Stimulated activated CD4-positive, alpha-beta T cell treated with anti-CD3 and anti-CD28 coated beads, Interleukin-15, amount 100 ng/mL, for 24 hours (primary cell): ENCODE data around the gene DENND5B.

Experiments
- DNase-seq: peaks from one replicate; pipeline ENCODE4 v3.0.0-alpha.2; 2020

DENND5B gene

DNA sequence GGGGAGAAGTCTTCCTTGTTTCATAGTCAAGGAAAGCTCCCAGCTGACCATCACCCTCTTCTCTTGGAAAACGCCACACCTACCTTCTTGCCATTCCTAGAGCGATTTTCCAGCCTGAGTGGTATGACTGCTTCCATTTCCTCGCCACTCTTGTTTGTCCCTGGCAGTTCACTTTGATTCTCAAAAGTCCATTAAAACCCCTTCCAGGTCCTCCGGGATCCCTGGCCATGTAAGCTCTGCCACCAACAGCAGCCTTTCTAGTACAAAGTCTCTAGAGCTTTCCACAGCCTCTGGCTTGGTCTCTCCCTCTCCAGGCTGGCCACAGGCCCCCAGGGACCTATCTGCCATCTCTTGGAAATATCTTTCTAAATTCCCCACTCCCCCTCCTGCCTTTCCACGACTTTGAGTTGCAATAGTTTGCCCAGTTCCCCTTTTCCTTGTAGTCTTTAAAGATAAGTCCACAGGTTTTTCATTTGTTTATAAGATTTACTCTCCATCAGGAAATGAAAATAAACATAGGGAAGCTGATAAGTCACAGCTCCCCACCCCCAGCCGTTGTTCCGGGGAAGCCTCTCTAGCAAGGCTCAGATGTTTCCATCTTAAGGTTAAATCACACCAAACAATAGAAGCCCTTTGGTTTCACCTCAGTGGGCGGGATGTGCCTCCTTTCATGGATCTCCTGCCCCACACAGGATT, 222.1 kb downstream of the DENND5B start:
- DNase-seq = no peak

DNA sequence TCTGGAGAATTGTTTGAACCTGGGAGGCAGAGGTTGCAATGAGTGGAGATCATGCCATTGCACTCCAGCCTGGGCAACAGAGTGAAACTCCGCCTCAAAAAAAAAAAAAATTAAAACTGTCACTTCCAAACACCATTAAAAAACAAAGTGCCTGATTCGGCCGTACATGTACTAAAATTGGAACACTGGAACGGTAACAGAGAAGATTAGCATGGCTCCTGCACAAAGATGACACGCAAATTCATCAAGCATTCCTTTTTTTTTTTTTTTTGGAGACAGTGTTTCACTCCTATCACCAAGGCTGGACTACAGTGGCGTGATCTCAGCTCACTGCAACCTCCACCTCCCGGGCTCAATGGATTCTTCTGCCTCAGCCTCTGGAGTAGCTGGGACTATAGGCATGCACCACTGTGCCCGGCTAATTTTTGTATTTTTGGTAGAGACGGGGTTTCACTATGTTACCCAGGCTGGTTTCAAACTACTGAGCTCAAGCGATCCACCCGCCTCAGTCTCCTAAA, 224.8 kb downstream of the DENND5B start:
- no peak for DNase-seq

DNA sequence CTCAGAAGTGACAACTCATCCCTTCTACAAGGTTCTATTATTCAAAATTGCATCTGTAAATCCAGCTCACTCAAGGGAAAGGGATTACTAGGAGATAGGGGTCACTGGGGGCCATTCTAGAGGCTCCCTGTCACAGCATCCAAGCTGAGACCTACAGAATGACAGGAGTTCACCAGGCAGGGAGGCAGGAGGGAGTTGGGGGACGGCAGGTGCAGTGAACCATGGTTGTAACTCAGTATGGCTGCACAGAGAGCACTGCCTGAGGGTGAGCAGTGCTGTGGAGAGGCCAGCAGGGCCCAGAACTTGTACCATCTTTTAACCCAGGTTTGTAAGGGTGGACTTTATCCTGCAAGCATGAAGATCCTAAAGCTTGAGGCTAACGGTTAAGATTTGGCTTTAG, 227.1 kb downstream of the DENND5B start:
- no peak for DNase-seq

DNA sequence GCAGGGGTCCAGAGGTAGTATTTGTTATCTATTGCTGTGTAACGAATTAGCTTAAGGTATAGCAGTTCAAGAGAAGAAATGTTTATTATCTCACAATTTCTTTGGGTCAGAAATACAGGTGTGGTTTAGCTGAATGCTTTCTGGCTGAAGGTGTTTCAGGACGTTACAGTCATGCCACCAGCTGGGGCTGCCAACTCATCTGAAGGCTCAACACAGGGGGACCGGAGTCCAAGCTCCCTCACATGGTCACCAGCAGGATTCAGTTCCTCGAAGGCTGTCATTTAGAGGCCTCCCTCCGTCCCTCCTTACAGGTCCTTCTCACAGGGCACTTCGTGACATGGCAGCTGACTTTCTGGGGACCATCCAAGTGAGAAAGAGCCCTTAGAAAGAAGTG, 227.5 kb downstream of the DENND5B start:
- no peak for DNase-seq

DNA sequence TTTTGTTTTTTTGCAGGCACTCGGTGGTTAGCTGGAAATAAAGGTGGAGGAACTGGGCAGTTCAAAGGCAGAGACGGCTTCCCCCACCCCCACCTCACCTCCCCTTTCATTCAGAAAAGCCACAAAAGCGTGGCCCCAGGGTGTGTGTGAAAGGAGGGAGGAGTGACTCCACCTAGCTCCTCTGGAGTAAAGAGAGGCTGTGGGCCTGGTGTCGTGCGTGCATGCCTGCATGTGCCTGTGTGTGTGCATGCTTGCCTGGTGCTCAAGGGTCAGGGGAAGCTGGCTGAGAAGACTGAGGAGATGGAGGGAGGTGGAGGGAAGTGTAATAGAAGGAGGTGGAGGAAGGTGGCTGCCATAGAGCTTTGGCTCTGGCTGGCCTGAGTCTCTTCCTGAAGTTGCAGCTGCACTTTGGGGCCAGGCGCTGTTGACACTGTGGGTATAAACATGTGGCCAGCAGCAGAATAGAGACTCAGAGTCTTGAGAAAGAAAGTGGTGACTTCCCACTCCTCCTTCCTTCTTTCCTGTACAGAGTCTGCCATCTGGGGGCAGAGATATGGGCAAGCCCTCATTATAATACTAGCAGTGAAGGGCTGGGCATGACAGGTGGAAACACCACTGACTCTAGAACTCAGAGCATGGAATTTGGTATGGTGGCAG, 228.0 kb downstream of the DENND5B start:
- peak; percentile 43 for DNase-seq

DNA sequence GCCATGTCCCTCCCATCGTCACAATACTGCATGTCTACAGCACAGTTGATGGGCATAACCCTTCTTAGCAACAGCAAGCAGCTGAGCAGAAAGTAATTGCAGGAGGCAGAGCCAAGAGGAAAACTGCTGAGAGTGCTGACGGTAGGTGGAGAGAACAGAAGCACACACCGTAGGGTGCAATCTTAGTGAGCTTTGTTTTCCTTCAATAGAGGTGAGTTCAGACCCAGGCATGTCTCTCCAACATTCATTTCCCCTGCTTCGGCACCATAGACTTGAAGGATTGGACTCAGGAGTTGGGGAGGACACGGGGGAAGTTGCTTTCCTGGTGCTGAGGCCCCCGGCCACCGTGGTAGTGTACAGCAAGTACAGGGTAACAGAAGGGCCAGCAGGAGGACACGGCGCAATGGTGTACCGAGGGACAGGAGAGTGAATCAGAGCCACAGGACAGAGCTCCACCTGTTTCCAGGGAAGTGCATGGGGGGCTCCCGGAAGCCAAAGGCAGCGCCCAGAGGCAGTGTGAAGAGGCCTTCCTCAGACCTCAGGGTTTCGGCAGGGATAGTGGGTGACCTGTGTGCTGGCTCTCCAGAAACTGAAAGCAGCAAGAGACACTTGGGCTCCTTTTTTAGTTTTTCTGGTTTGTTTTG, 228.7 kb downstream of the DENND5B start:
- DNase-seq = peak; percentile 5

DNA sequence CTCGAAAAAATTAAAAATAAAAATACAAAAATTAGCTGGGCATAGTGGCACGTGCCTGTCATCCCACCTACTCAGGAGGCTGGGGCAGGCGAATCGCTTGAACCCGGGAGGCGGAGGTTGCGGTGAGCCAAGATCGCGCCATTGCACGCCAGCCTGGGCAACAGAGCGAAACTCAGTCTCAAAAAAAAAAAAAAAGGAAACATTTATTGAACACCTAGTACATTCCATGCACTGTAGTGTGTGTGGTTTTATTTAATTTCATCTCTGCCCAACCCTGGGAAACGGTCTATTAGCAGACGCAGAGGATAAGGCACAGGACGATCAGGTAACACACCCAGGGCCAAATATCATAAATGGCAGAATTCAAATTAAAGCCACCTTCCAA, 229.2 kb downstream of the DENND5B start:
- DNase-seq = no peak

DNA sequence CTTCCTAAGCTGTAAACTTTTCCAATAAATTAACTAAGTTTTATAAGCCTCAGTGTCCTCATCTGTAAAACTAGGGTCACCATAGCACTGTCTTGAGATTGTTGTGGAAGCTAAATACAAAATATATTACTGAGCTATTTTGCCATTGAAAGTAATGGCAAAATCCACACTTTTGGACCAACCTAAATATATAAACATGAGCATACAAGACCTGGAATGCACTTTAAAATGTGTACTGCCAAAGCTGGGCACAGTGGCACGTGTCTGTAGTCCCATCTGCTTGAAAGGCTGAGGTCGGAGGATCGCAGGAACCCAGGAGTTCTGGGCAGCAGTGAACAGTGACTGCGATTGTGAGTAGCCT, 235.2 kb downstream of the DENND5B start:
- DNase-seq = no peak

DNA sequence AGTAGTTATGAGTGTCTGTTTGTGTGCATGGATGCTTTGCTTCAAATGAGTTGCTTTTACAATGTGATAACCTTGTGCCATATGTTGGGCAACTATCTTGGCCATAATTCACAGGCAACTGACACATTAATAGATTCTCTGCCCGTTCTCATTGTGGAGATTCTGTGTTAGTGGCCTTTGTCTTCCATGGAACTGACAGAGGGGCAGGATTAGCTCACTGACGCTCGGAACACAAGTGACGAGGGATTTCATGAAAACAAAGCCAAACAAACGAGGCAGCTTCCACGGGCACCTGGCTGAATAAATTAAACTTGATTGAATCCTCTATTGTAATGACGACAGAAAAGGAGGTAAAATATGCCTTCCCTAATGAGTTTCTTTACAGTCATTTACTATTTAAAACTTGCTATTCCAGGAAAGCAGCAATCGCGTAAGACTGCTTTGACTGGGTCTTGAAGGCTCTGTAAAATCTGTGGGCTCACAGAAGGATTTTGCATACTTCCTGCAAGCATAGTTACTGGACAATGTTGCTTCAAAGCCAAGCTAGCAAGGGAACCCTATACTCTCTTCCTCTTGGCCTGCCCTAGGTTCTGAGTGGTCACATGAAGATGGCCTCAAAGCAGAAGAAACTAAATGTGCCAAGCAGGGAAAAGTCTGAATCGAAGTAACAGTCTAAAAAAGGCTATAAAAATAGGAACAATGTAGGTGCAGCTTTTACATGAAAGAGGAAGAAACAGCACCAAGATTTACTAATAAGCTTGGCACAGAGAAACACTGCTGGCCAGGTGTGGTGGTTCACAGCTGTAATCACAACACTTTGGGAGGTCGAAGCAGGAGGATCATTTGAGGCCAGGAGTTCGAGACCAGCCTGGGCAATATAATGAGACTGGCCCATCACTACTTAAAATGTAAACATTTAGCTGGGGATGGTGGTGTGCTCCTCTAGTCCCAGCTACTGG, 236.9 kb downstream of the DENND5B start:
- DNase-seq = no peak

DNA sequence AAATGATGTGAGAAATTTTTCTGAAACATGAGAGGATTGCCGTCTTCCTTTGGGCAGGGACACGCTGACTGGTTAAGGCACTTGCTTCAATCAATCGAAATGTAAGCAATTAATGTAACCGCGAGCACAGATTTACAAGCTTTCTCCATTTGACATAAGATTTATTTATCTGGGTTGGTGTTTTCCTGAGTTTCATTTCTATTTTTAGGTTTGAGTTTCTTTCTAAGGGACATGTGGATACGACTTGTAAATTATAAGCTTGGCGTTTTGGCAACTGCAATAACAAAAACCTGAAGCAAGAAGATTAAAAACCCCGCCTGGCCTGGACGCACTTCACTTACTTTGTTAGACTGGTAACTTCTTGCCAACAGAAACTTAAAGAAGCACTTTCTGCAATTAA, 244.7 kb downstream of the DENND5B start:
- no peak for DNase-seq

DNA sequence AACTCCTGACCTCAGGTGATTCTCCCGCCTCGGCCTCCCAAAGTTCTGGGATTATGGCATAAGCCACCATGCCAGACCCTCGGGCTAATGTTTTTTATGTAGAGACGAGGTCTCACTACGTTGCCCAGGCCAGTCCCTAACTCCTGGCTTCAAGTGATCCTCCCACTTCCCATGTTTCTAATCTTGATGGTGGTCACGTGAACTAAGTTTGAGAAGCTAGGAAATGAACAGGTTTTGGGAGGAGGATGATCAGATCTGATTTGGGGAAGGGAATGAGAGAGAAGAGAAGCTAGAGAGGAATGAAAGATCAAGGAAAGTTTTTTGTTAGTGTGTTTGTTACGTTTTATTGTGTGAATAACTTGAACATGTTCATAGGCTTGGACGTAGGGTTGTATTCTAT, 247.8 kb downstream of the DENND5B start:
- no peak for DNase-seq

DNA sequence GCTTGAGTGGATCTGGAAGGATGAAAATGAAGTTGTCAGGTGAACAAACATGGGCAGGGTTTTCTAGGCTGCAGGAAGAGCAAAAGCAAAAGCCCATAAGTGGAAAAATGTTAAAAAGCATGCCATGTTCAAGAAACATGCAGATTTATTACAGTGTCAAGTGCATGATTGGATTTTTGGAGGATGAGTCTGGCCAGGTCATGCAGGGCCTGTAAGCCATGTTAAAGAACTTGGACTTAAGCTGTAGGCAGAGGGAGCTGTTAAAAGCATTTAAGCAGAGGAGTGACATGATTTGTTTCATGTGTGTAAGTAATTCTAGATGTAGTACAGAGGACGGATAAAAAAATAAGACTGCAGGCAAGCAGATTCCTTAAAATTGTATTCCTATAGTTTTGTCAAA, 248.7 kb downstream of the DENND5B start:
- DNase-seq = no peak

DNA sequence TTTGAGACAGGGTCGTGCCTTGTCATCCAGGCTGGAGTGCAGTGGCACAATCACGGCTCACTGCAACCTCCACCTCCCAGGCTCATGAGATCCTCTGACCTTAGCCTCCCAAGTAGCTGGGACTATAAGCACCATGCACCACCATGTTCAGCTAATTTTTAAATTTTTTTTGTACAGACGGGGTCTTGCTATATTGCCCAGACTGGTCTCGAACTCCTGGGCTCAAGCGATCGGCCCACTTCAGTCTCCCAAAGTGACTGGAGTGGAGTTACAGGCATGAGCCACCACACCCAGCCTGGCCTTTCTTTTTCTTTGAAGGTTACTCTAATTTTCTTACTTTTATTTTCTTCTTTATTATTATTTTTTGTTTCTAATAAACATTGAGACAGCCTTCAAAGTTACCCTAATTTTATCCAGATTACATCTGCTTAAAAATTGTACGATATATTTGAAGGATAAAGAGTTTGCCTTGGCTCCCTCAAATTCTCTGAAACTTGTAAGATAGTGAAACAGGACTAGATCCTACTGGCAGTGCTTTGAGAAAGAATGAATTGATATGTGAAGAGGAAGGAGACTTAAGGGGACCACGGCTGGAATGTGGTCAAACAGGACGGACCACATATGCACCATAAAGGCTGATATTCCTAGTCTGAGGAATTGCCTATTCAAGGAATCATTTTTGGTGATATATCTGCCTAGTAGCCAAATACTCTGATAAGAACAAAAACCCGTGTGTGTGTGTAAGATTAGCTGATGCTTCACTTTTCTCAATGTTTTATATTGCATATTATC, 250.9 kb downstream of the DENND5B start:
- DNase-seq = no peak

DNA sequence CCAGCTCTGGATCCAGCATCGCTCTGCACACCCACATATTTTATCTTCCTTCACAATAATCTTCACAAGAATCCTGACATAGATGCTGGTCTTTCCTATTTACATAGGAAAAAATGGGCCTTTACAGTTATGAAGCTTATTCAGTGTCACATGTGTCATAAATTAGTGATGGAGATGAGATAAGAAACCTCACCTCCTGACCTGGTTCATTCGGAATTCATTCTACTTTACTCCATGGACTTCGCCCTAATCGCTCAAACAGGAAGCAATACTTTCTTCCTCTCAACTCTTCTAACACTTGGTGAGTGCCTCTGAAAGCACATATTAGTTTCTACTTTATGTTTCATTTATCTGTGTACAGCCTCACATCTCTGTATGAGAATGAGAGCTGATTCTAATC, 253.0 kb downstream of the DENND5B start:
- no peak for DNase-seq
